Mesendoderm (in vitro differentiated cells): ENCODE measurements around the gene LARP6.
A peak's percentile ranks its signal among the peaks of the same experiment; 100 is the strongest.

ENCODE experiments used
- DNase-seq: peaks from one replicate; pipeline ENCODE4 v3.0.0; 2013
- H2AK5ac ChIP-seq: 2 replicates; pipeline ENCODE4 v1.6.1; 2013; ENCODE audit warnings: low read length, inconsistent platforms
- H2BK120ac ChIP-seq: 2 replicates; pipeline ENCODE4 v1.6.1; 2013; ENCODE audit warnings: low read depth, mild to moderate bottlenecking, low read length, moderate library complexity, mixed read lengths
- H2BK15ac ChIP-seq: replicated peaks from 2 replicates; pipeline ENCODE4 v1.6.1; 2013; ENCODE audit warnings: low read depth, mild to moderate bottlenecking, moderate library complexity
- H2BK5ac ChIP-seq: 2 replicates; pipeline ENCODE4 v1.6.1; 2013; ENCODE audit warnings: low read length, inconsistent platforms
- H3K18ac ChIP-seq: 2 replicates; pipeline ENCODE4 v1.6.1; 2013; ENCODE audit warnings: mild to moderate bottlenecking, low read length, mixed read lengths
- H3K23ac ChIP-seq: one replicate; pipeline ENCODE4 v1.6.1; 2013; ENCODE audit warnings: low read length
- H3K27ac ChIP-seq: 2 replicates; pipeline ENCODE4 v1.5.1; 2013; ENCODE audit warnings: low read depth, mild to moderate bottlenecking, inconsistent platforms, low read length, moderate library complexity
- H3K27me3 ChIP-seq: 2 replicates; pipeline ENCODE4 v1.6.1; 2013; ENCODE audit warnings: low read length, control low read depth, mild to moderate bottlenecking, inconsistent platforms; ENCODE audit not compliant: insufficient read depth, poor library complexity
- H3K36me3 ChIP-seq: 2 replicates; pipeline ENCODE4 v1.6.1; 2013; ENCODE audit warnings: low read length, inconsistent platforms; ENCODE audit not compliant: control insufficient read depth, insufficient read depth
- H3K4ac ChIP-seq: one replicate; pipeline ENCODE4 v1.6.1; 2013; ENCODE audit warnings: low read depth, mild to moderate bottlenecking, low read length, moderate library complexity
- H3K4me1 ChIP-seq: 2 replicates; pipeline ENCODE4 v1.6.1; 2013; ENCODE audit warnings: low read depth, low read length, inconsistent platforms; ENCODE audit not compliant: control insufficient read depth
- H3K4me2 ChIP-seq: 2 replicates; pipeline ENCODE4 v1.6.1; 2013; ENCODE audit warnings: low read length
- H3K4me3 ChIP-seq: 2 replicates; pipeline ENCODE4 v1.5.1; 2013; ENCODE audit warnings: mild to moderate bottlenecking, low read length
- H3K56ac ChIP-seq: one replicate; pipeline ENCODE4 v1.6.1; 2013; ENCODE audit warnings: low read length
- H3K79me1 ChIP-seq: 2 replicates; pipeline ENCODE4 v1.6.1; 2013; ENCODE audit warnings: low read length, inconsistent platforms
- H3K79me2 ChIP-seq: 2 replicates; pipeline ENCODE4 v1.6.1; 2013; ENCODE audit warnings: mild to moderate bottlenecking, low read length; ENCODE audit not compliant: control insufficient read depth, insufficient read depth
- H3K9ac ChIP-seq: 2 replicates; pipeline ENCODE4 v1.6.1; 2013; ENCODE audit warnings: low read length, inconsistent platforms
- H4K5ac ChIP-seq: one replicate; pipeline ENCODE4 v1.6.1; 2013; ENCODE audit warnings: low read length
- H4K8ac ChIP-seq: one replicate; pipeline ENCODE4 v1.6.1; 2013; ENCODE audit warnings: low read depth, mild to moderate bottlenecking, control low read depth, low read length, moderate library complexity
- WGBS: extraction: QIAGEN DNeasy Blood & Tissue Kit; methylation state at CpG from one replicate; pipeline ENCODE4 v1.1.7; 2013; ENCODE audit warnings: low lambda C conversion rate, missing lambda C conversion rate; ENCODE audit not compliant: insufficient coverage; ENCODE audit errors: extremely low coverage; 5-methylcytosine and 5-hydroxymethylcytosine counted together

Gene LARP6

GRCh38 chr15:70791259-70791658 lies 62.7 kb downstream of the LARP6 start:
- Histone ChIP-seq H2BK15ac (no peak overlapping the region), H3K9ac (no peak overlapping the region), H3K36me3 (no peaks in the 10 kb centered on the region), H3K27me3 (no peaks in the 10 kb centered on the region), H3K27ac (no peak overlapping the region), H3K4me1 (no peaks in the 10 kb centered on the region), H3K79me1 (no peaks in the 10 kb centered on the region), H4K8ac (no peak overlapping the region), H4K5ac (no peak overlapping the region), H3K79me2 (no peaks in the 10 kb centered on the region), H2BK120ac (no peak overlapping the region), H3K23ac (no peak overlapping the region), H3K56ac (peak overlapping the region; percentile 5), H3K18ac (no peak overlapping the region), H2AK5ac (no peak overlapping the region), H3K4ac (no peak overlapping the region), H3K4me2 (no peak overlapping the region), H3K4me3 (no peak overlapping the region), H2BK5ac (no peak overlapping the region)
- no CpG with 5 or more reads among the region's 5 CpGs for WGBS
- DNase-seq: no peak

- H3K4me2 ChIP-seq: no peak overlapping the region
- H2BK120ac ChIP-seq: no peak overlapping the region
- H3K18ac ChIP-seq: no peak overlapping the region
- no peak overlapping the region for H2BK15ac ChIP-seq
- no peaks in the 10 kb centered on the region for H3K79me2 ChIP-seq
- no CpG with 5 or more reads among the region's 4 CpGs for WGBS
- no peak overlapping the region for H3K23ac ChIP-seq
- no peak overlapping the region for H3K4ac ChIP-seq
- no peak overlapping the region for H2BK5ac ChIP-seq
- H4K8ac ChIP-seq: no peak overlapping the region
- H3K4me3 ChIP-seq: no peak overlapping the region
- H3K27ac ChIP-seq: no peak overlapping the region
- no peak overlapping the region for H3K9ac ChIP-seq
- no peak overlapping the region for H3K56ac ChIP-seq
- DNase-seq: no peak
- H4K5ac ChIP-seq: no peak overlapping the region
- no peaks in the 10 kb centered on the region for H3K27me3 ChIP-seq
- no peaks in the 10 kb centered on the region for H3K36me3 ChIP-seq
- no peak overlapping the region for H2AK5ac ChIP-seq
- H3K4me1 ChIP-seq: peaks cover 8% of the 10 kb centered on the region
- H3K79me1 ChIP-seq: no peaks in the 10 kb centered on the region
Observed at GRCh38 chr15:70789213-70789612, 64.7 kb downstream of the LARP6 start.

- no peak overlapping the region for H2BK5ac ChIP-seq
- H2AK5ac ChIP-seq: no peak overlapping the region
- H4K5ac ChIP-seq: no peak overlapping the region
- H3K56ac ChIP-seq: no peak overlapping the region
- no peaks in the 10 kb centered on the region for H3K79me2 ChIP-seq
- H3K9ac ChIP-seq: no peak overlapping the region
- H2BK15ac ChIP-seq: no peak overlapping the region
- no CpG with 5 or more reads among the region's 6 CpGs for WGBS
- H2BK120ac ChIP-seq: no peak overlapping the region
- no peak overlapping the region for H3K27ac ChIP-seq
- H3K4me2 ChIP-seq: no peak overlapping the region
- H3K23ac ChIP-seq: no peak overlapping the region
- H4K8ac ChIP-seq: no peak overlapping the region
- no peaks in the 10 kb centered on the region for H3K27me3 ChIP-seq
- DNase-seq: no peak
- H3K4me1 ChIP-seq: peaks cover 8% of the 10 kb centered on the region
- no peak overlapping the region for H3K4me3 ChIP-seq
- no peak overlapping the region for H3K4ac ChIP-seq
- no peaks in the 10 kb centered on the region for H3K36me3 ChIP-seq
- no peak overlapping the region for H3K18ac ChIP-seq
- H3K79me1 ChIP-seq: no peaks in the 10 kb centered on the region
Observed at GRCh38 chr15:70788114-70789049, 65.6 kb downstream of the LARP6 start.

- no peak overlapping the region for H2BK5ac ChIP-seq
- no peak overlapping the region for H2BK15ac ChIP-seq
- H3K36me3 ChIP-seq: no peaks in the 10 kb centered on the region
- no peak overlapping the region for H3K18ac ChIP-seq
- no peaks in the 10 kb centered on the region for H3K79me2 ChIP-seq
- no peak overlapping the region for H3K27ac ChIP-seq
- no peak overlapping the region for H3K4me2 ChIP-seq
- no peak overlapping the region for H3K4me3 ChIP-seq
- no peak overlapping the region for H4K8ac ChIP-seq
- H3K4me1 ChIP-seq: peaks cover 8% of the 10 kb centered on the region
- no peaks in the 10 kb centered on the region for H3K27me3 ChIP-seq
- H2BK120ac ChIP-seq: no peak overlapping the region
- WGBS: no CpG with 5 or more reads among the region's 4 CpGs
- no peak overlapping the region for H4K5ac ChIP-seq
- no peak overlapping the region for H2AK5ac ChIP-seq
- H3K23ac ChIP-seq: no peak overlapping the region
- H3K9ac ChIP-seq: no peak overlapping the region
- peak overlapping the region; percentile 66 for H3K4ac ChIP-seq
- no peak overlapping the region for H3K56ac ChIP-seq
- no peak for DNase-seq
- no peaks in the 10 kb centered on the region for H3K79me1 ChIP-seq
Observed at GRCh38 chr15:70786996-70787395, 67.0 kb downstream of the LARP6 start.

- Histone ChIP-seq H2BK15ac (no peak overlapping the region), H3K27me3 (no peaks in the 10 kb centered on the region), H3K36me3 (no peaks in the 10 kb centered on the region), H2BK5ac (no peak overlapping the region), H3K56ac (no peak overlapping the region), H3K79me1 (no peaks in the 10 kb centered on the region), H3K79me2 (no peaks in the 10 kb centered on the region), H2BK120ac (no peak overlapping the region), H3K4me3 (no peak overlapping the region), H3K4me2 (no peak overlapping the region), H2AK5ac (no peak overlapping the region), H3K23ac (no peak overlapping the region), H4K8ac (no peak overlapping the region), H3K9ac (no peak overlapping the region), H3K4ac (no peak overlapping the region), H3K18ac (no peak overlapping the region), H4K5ac (no peak overlapping the region), H3K4me1 (peaks cover 8% of the 10 kb centered on the region), H3K27ac (no peak overlapping the region)
- WGBS: no CpG with 5 or more reads among the region's 6 CpGs
- peak; percentile 28 for DNase-seq
Observed at GRCh38 chr15:70783610-70784022, 70.3 kb downstream of the LARP6 start.
